ENCODE data around the gene PAIP2. TPM values are rescaled to one million over a fixed set of nuclear protein-coding genes. Genes with fewer than 3 reads are reported as not detected.

The PAIP2 gene
- total RNA-seq, 4 donors from 2014 or later = 73.6 to 111 (median 97.0) TPM

DNA sequence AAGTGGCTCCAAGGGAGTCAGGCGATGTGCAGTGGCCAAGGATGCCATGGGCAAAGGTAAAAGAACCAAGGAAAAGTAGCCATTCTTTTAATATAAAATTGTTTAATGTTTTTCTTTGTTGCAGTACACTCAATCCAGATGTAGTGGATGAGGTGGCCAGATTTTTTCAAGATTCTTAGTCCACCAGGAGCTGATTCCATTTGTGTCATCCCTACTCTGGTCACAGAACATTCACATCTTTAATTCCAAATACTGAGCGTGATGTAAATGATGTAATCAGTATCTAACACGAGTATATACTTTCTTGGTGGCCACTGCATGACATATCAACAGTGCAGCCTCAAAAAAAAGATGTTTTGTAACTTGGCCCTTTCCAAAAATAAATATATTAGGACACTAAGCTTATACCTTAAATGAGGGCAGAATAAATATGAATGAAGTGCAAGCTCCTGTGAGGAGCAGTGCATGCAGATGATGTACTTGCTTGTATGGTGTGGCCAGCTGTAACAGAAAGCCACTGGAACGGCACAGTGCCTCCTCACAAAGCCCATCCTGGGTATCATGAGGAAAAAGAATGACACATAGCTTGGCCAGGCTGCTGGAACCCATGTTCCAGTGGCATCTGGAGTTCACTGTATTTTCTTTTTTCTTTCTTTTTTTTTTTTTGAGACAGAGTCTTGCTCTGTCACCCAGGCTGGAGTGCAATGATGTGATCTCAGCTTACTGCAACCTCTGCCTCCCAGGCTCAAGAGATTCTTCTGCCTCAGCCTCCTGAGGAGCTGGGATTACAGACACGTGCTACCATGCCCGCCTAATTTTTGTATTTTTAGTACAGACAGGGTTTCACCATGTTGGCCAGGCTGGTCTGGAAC lies 68.7 kb downstream of the PAIP2 start:
- H3K4me3 ChIP-seq = no peak overlapping the region
- no peak for TF ChIP-seq POLR2A (IDR thresholded peaks at IDR 0.05; ENCODE audit: low read depth)
- TF ChIP-seq EP300 (IDR thresholded peaks at IDR 0.05) = no peak
- TF ChIP-seq, protein P1, sequence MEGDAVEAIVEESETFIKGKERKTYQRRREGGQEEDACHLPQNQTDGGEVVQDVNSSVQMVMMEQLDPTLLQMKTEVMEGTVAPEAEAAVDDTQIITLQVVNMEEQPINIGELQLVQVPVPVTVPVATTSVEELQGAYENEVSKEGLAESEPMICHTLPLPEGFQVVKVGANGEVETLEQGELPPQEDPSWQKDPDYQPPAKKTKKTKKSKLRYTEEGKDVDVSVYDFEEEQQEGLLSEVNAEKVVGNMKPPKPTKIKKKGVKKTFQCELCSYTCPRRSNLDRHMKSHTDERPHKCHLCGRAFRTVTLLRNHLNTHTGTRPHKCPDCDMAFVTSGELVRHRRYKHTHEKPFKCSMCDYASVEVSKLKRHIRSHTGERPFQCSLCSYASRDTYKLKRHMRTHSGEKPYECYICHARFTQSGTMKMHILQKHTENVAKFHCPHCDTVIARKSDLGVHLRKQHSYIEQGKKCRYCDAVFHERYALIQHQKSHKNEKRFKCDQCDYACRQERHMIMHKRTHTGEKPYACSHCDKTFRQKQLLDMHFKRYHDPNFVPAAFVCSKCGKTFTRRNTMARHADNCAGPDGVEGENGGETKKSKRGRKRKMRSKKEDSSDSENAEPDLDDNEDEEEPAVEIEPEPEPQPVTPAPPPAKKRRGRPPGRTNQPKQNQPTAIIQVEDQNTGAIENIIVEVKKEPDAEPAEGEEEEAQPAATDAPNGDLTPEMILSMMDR (IDR thresholded peaks at IDR 0.05) = no peak
- no peak for TF ChIP-seq POLR2AphosphoS5 (IDR thresholded peaks at IDR 0.05)
- WGBS = 73% methylated on average over 6 of the region's 6 CpGs
- H3K36me3 ChIP-seq = peaks cover 0 to 23% (median 3%) of the 10 kb centered on the region in 4 donors
- H3K27ac ChIP-seq (replicated peaks in 1 of 4) = peak overlapping the region; percentile 30 to 60 (median 43)
- H3K27me3 ChIP-seq = no peaks in the 10 kb centered on the region
- H3K4me1 ChIP-seq = peaks cover 19 to 32% (median 24%) of the 10 kb centered on the region in 4 donors
- intact Hi-C loops (cut with DNase I) = no loop called here
- no peaks in the 10 kb centered on the region for H3K9me3 ChIP-seq
- no peak for DNase-seq (ENCODE audit: extremely low spot score)

DNA sequence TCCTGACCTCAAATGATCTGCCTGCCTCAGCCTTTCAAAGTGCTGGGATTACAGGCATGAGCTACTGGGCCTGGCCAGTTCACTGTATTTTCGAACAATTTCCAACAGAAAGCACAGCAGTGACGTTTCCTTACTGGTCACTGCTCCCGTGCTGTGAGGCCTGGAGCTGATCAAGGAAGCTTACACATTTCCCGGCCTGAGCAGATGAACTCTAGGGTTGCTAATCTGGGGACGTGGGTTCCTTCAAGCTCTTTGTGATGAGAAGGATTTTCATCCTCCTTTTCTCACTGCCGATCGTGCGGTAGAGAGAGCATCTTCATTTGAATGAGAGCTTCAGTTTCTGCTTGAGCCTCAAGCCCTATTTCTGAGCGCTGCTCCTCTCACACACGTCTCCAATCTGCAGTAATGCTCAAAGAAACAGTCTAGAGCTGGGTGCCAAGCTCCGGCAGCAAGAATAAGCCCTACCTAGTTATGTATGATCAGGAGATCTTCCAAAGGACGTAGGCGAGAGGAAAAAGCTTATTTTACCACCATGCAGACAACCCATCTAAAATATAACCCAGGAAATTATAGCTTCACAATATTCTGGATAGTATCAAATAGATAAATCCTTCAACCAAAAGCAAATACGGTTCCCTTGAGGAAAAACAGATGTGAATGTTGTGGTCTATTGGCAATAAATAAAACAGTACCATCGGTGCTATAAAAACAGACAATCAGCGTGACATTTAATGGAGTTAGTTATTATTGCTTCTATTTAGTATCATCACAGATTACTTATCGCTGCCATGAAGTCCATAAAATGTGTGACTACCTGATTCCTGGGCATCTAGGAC lies 69.6 kb downstream of the PAIP2 start:
- Histone ChIP-seq H3K36me3 (peaks cover 0 to 23% (median 3%) of the 10 kb centered on the region in 4 donors), H3K27ac (replicated peaks in 1 of 4) (peak overlapping the region; percentile 30 to 60 (median 43)), H3K4me3 (no peak overlapping the region), H3K27me3 (no peaks in the 10 kb centered on the region), H3K9me3 (no peaks in the 10 kb centered on the region), H3K4me1 (peaks cover 28 to 41% (median 33%) of the 10 kb centered on the region in 4 donors)
- intact Hi-C loops (cut with DNase I) = no loop called here
- 75% methylated on average over 17 of the region's 17 CpGs for whole genome bisulfite sequencing
- no peak for DNase-seq (ENCODE audit: extremely low spot score)
- peak in 1 of 2 donors; percentile 32 for TF ChIP-seq POLR2AphosphoS5 (IDR thresholded peaks at IDR 0.05)
- TF ChIP-seq POLR2A (IDR thresholded peaks at IDR 0.05; ENCODE audit: low read depth) = no peak
- TF ChIP-seq EP300 (IDR thresholded peaks at IDR 0.05) = no peak
- TF ChIP-seq, protein P1 (IDR thresholded peaks at IDR 0.05) = no peak

GRCh38 chr5:139413153-139413552 lies 71.5 kb downstream of the PAIP2 start:
- H3K9me3 ChIP-seq = no peaks in the 10 kb centered on the region
- no peak for DNase-seq (ENCODE audit: extremely low spot score)
- intact Hi-C loops (cut with DNase I) = no loop called here
- peaks cover 0 to 23% (median 5%) of the 10 kb centered on the region in 4 donors for H3K36me3 ChIP-seq
- peak overlapping the region; percentile 72 to 84 (median 80) for H3K27ac ChIP-seq (replicated peaks in 1 of 4)
- 98% methylated on average over 6 of the region's 6 CpGs for WGBS
- no peak for TF ChIP-seq EP300 (IDR thresholded peaks at IDR 0.05)
- TF ChIP-seq POLR2A (IDR thresholded peaks at IDR 0.05; ENCODE audit: low read depth) = no peak
- TF ChIP-seq, protein P1 (IDR thresholded peaks at IDR 0.05) = no peak
- TF ChIP-seq POLR2AphosphoS5 (IDR thresholded peaks at IDR 0.05) = no peak
- H3K27me3 ChIP-seq = no peaks in the 10 kb centered on the region
- H3K4me1 ChIP-seq = peaks cover 46 to 60% (median 52%) of the 10 kb centered on the region in 4 donors
- no peak overlapping the region for H3K4me3 ChIP-seq

DNA sequence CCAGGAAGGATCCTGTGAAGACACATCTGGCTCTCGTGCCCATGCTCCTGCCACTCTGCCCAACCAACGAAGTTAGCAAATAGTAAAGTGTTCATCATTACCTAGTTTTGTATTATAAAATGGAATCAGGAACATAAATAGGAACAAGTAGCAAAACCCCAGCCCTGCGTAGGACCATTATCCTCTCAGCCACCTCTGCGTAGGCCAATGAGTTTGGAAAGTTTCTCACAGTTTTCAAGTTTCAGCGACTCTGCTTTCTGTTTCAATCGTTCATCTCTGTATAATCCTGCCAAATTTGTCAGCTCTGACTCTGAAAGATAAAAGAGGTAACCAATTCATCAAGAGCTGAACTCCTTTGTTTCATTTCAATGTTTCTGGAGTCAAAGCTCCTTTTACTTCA lies 72.3 kb downstream of the PAIP2 start:
- Histone ChIP-seq H3K9me3 (no peaks in the 10 kb centered on the region), H3K36me3 (peaks cover 0 to 23% (median 8%) of the 10 kb centered on the region in 4 donors), H3K4me1 (peaks cover 54 to 67% (median 60%) of the 10 kb centered on the region in 4 donors), H3K27ac (replicated peaks in 1 of 4) (peak overlapping the region; percentile 72 to 84 (median 80)), H3K27me3 (no peaks in the 10 kb centered on the region), H3K4me3 (no peak overlapping the region)
- intact Hi-C loops (cut with DNase I) = no loop called here
- TF ChIP-seq POLR2A (IDR thresholded peaks at IDR 0.05; ENCODE audit: low read depth) (no peak), EP300 (IDR thresholded peaks at IDR 0.05) (no peak), POLR2AphosphoS5 (IDR thresholded peaks at IDR 0.05) (no peak)
- TF ChIP-seq, protein P1 (IDR thresholded peaks at IDR 0.05) = no peak
- 64% methylated on average over 6 of the region's 6 CpGs for WGBS
- no peak for DNase-seq (ENCODE audit: extremely low spot score)

Data from esophagus muscularis mucosa (tissue), 4 donors.